ENCODE data around the gene CC2D1A. TPM values are rescaled to one million over a fixed set of nuclear protein-coding genes. Genes with fewer than 3 reads are reported as not detected.
"Not testable (repeated sequence)": the region's sequence is repeated elsewhere in the genome, so short reads cannot be mapped to it uniquely, and the experiment has no call there.

Gene CC2D1A
- total RNA-seq, 2 experiments from 2014 or later = 34.0 to 35.1 TPM

DNA sequence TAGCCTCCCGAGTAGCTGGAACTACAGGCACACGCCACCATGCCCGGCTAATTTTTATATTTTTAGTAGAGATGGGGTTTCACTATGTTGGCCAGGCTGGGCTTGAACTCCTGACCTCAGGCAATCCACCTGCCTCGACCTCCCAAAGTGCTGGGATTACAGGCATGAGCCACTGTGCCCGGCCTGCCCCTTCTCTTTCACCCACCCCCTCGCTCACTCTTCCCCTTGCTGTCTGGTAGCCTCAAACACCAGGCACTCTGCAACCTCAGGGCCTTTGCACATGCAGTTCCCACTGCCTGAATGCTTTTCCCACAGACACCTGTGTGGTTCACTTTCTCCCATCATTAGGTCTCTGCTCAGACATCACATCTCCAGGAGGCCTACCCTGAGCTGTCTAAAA lies 16.1 kb downstream of the CC2D1A start:
- H3K4me3 Mint-ChIP-seq; ATAC-seq; CTCF ChIA-PET; H3K4me1 Mint-ChIP-seq; H3K27me3 Mint-ChIP-seq; H3K9me3 Mint-ChIP-seq (ENCODE audit: low read depth); DNase-seq: not testable (repeated sequence)
- Mint-ChIP-seq H3K36me3 (peaks cover 28% of the 10 kb centered on the region), H3K27ac (peak overlapping the region; percentile 16)

DNA sequence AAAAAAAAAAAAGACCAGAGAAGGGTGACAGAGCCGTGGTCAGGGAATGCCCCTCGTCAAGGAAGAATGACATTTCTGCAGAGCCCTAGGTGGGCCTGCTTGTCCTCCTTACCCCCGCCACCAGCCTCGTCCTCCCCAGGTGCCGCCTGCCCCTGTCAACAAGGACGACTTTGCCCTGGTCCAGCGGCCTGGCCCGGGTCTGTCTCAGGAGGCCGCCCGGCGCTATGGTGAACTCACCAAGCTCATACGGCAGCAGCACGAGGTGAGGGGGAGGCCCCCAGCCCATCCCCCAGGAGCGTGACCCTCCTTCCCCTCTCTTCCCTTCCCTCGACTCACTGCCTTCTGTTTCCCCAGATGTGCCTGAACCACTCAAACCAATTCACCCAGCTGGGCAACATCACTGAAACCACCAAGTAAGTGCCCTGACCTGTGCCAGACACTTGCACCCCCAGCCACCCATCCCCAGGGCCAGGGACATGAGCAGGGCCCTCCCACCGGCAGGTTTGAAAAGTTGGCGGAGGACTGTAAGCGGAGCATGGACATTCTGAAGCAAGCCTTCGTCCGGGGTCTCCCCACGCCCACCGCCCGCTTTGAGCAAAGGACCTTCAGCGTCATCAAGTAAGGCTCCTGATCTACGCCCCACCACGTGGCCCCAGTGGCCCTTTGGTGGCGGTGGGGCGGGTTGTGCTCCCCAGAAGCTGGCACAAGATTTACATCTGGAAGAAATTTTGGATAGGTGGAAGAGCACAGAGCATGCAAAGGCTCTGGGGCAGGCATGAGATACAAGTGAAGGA lies 17.4 kb downstream of the CC2D1A start:
- Mint-ChIP-seq H3K27me3 (no peaks in the 10 kb centered on the region), H3K9me3 (ENCODE audit: low read depth) (no peaks in the 10 kb centered on the region), H3K27ac (no peak overlapping the region), H3K4me3 (no peak overlapping the region), H3K36me3 (peaks cover 31% of the 10 kb centered on the region), H3K4me1 (peaks cover 4% of the 10 kb centered on the region)
- no peak for ATAC-seq
- CTCF ChIA-PET = interaction anchor here (0.6 kb wide), 2 partner anchors 21 to 122 kb away, joined by 3 read pairs; no protein-coding TSS in a partner anchor
- DNase-seq = no peak

DNA sequence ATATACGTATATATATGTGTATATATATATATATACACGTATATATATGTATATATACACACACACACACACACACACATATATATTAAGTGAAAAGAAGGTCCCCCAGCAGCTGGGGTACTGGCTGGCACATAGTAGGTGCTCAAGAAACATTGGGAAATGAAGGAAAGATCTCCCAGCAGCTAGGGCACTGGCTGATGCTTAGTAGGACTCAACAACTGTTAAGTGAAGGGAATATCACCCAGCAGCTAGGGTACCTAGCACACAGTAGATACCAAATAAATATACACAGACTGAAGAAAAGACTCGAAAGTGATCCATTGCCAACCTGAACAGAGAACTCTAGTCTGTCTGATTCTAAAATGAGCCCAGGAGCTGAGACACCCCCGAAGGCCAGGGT lies 20.0 kb downstream of the CC2D1A start:
- Mint-ChIP-seq H3K36me3 (peaks cover 19% of the 10 kb centered on the region), H3K27me3 (no peaks in the 10 kb centered on the region), H3K4me3 (no peak overlapping the region), H3K4me1 (peaks cover 3% of the 10 kb centered on the region), H3K27ac (no peak overlapping the region), H3K9me3 (ENCODE audit: low read depth) (no peaks in the 10 kb centered on the region)
- DNase-seq = no peak
- no peak for ATAC-seq
- CTCF ChIA-PET = interaction anchor here (0.8 kb wide), 1 partner anchor 148 kb away, joined by 3 read pairs; no protein-coding TSS in a partner anchor

DNA sequence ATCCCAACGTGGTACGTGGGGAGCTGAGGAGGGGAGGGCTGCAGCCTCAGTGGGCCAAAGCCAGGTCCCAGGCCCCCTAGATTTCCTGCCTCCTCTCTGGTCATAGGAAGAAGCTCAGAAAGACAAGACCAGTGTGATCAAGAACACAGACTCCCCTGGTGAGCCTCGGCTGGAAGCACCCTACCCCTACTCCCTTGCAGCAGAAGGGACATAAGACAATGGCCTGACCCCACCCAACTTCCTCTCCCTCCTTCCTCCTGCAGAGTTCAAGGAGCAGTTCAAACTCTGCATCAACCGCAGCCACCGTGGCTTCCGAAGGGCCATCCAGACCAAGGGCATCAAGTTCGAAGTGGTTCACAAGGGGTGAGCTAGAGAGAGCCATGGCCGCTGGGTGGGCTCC lies 20.7 kb downstream of the CC2D1A start:
- H3K27ac Mint-ChIP-seq = no peak overlapping the region
- no peaks in the 10 kb centered on the region for H3K27me3 Mint-ChIP-seq
- no peaks in the 10 kb centered on the region for H3K4me1 Mint-ChIP-seq
- H3K9me3 Mint-ChIP-seq (ENCODE audit: low read depth) = no peaks in the 10 kb centered on the region
- H3K36me3 Mint-ChIP-seq = peaks cover 12% of the 10 kb centered on the region
- CTCF ChIA-PET = interaction anchor here (0.8 kb wide), 1 partner anchor 147 kb away, joined by 3 read pairs; no protein-coding TSS in a partner anchor
- no peak for ATAC-seq
- no peak for DNase-seq
- no peak overlapping the region for H3K4me3 Mint-ChIP-seq

DNA sequence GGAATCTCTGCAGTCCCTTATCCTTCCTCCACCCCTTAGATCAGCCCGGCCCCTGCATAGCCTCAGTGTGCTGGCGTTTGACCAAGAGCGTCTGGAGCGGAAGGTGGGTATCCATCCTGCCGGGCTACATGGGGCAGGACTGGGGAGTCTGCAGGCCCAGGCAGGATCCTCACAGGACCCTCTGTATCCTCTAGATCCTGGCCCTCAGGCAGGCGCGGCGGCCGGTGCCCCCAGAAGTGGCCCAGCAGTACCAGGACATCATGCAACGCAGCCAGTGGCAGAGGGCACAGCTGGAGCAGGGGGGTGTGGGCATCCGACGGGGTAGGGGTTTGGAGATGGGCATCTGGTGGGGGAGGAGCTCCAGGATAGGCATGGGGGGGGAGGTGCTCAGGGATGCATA lies 23.3 kb downstream of the CC2D1A start:
- Mint-ChIP-seq H3K27me3 (no peaks in the 10 kb centered on the region), H3K36me3 (peaks cover 4% of the 10 kb centered on the region), H3K27ac (no peak overlapping the region), H3K9me3 (ENCODE audit: low read depth) (no peaks in the 10 kb centered on the region), H3K4me1 (no peaks in the 10 kb centered on the region), H3K4me3 (no peak overlapping the region)
- DNase-seq (no peak), ATAC-seq (no peak)
- CTCF ChIA-PET = interaction anchor here (0.9 kb wide), 1 partner anchor 18 kb away, joined by 3 read pairs; no protein-coding TSS in a partner anchor

DNA sequence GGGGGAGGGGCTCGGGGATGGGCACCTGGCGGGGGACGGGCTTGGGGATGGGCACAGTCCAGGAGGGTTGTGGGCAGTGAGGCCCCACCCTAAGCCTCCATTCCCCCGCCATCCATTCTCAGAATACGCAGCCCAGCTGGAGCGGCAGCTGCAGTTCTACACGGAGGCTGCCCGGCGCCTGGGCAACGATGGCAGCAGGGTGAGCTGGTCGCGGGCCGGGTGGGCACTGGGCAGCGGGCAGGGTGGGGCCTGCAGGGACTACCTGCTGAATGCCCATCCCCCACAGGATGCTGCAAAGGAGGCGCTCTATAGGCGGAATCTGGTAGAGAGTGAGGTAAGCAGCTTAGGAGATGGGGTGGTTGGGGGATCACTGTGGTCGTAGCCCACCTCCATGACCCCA lies 24.0 kb downstream of the CC2D1A start:
- ATAC-seq (no peak), DNase-seq (no peak)
- Mint-ChIP-seq H3K27ac (no peak overlapping the region), H3K4me3 (no peak overlapping the region), H3K9me3 (ENCODE audit: low read depth) (no peaks in the 10 kb centered on the region), H3K4me1 (peaks cover 2% of the 10 kb centered on the region), H3K36me3 (peaks cover 4% of the 10 kb centered on the region), H3K27me3 (no peaks in the 10 kb centered on the region)
- CTCF ChIA-PET = interaction anchor here (0.9 kb wide), 1 partner anchor 19 kb away, joined by 3 read pairs; no protein-coding TSS in a partner anchor

DNA sequence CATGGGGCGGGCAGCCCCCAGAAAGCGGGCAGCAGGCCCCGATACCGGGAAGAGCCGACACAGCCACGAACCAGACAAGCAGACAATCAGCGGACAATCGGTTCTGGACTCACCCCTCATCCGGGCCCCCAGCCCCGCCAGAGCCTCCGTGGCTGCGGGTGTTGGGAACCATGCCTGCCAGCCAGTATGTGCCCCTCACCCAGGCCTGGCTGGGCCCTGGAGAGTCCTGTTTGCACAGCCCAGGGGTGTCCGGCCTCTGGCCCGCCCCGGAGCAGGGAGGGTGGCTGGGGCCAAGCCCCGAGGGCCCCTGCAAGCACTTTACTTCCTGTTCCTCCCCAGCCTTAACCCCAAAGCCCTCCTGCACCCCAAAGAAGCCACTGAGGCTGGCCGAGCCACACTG lies 24.4 kb downstream of the CC2D1A start:
- no peaks in the 10 kb centered on the region for H3K9me3 Mint-ChIP-seq (ENCODE audit: low read depth)
- H3K27me3 Mint-ChIP-seq = no peaks in the 10 kb centered on the region
- ATAC-seq (no peak), DNase-seq (no peak)
- CTCF ChIA-PET = interaction anchor here (0.9 kb wide), 1 partner anchor 112 kb away, joined by 3 read pairs; no protein-coding TSS in a partner anchor
- no peak overlapping the region for H3K27ac Mint-ChIP-seq
- no peak overlapping the region for H3K4me3 Mint-ChIP-seq
- H3K4me1 Mint-ChIP-seq = peaks cover 2% of the 10 kb centered on the region
- H3K36me3 Mint-ChIP-seq = peaks cover 4% of the 10 kb centered on the region

DNA sequence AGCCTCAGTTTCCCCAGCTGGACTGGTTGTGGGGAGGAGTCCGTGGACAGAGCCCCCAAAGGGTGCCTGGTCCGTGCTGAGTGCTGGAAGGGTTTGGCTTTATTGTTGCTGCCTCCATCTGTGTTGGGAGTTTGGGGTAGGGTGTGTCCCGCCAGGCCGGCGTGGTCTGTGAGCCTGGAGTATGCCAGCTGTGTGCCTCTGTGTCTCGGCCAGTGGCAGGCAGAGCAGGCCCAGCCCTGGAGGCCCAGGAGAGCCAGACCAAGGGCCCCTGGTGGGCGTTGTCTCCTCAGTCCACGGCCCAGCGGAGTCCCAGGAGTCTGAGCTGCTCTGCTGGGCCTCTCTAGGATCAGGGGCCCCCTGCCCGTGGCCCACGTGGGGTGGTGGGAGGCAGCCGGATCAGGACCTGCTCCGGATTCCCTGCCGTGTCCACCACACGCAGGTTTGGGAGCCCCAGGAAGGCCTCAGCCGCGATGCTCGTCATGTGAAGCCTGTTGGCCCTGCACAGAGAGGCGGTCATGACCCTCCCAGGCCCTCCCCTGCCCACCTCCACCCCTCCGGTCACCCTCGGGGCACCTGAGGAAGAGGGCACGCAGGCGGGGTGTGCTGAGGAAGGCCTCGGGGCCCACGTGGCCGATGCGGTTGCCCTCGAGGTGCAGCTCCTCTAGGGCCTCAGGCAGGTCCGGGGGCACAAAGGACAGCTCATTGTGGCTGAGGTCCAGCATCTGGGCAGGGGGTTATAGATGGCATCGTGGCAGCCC lies 25.6 kb downstream of the CC2D1A start:
- CTCF ChIA-PET = interaction anchor here (0.9 kb wide), 1 partner anchor 111 kb away, joined by 3 read pairs; no protein-coding TSS in a partner anchor
- peaks cover 4% of the 10 kb centered on the region for H3K36me3 Mint-ChIP-seq

DNA sequence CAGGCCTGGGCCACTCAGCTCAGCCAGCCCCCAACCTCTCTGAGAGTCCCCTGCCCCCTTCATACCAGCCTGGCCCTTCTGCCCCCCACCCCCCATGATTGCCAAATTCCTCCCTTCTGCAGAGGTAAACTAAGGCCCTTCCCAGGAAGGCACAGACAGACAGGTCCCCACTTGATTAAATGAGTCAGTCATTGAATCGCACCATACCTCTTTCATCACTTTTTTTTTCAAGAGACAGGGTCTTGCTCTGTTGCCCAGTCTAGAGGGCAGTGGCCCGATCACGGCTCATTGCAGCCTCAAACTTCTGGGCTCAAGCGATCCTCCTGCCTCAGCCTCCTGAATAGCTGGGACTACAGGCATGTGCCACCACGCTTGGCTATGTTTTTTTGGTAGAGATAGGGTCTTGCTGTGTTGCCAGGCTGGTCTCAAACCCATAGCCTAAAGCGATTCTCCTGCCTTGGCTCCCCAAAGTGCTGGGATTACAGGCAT lies 26.2 kb downstream of the CC2D1A start:
- H3K9me3 Mint-ChIP-seq (ENCODE audit: low read depth) = no peaks in the 10 kb centered on the region
- no peak overlapping the region for H3K27ac Mint-ChIP-seq
- H3K36me3 Mint-ChIP-seq = peaks cover 4% of the 10 kb centered on the region
- no peaks in the 10 kb centered on the region for H3K27me3 Mint-ChIP-seq
- H3K4me3 Mint-ChIP-seq = no peak overlapping the region
- H3K4me1 Mint-ChIP-seq = peaks cover 6% of the 10 kb centered on the region
- DNase-seq (no peak), ATAC-seq (no peak)
- CTCF ChIA-PET = interaction anchor here (1.0 kb wide), 1 partner anchor 12 kb away, joined by 3 read pairs; no protein-coding TSS in a partner anchor

More for the DNA sequence above, 25.6 kb downstream of the CC2D1A start:
- Mint-ChIP-seq H3K27me3 (no peaks in the 10 kb centered on the region), H3K4me3 (no peak overlapping the region), H3K4me1 (peaks cover 6% of the 10 kb centered on the region), H3K27ac (no peak overlapping the region), H3K9me3 (ENCODE audit: low read depth) (no peaks in the 10 kb centered on the region)
- ATAC-seq = no peak
- no peak for DNase-seq

DNA sequence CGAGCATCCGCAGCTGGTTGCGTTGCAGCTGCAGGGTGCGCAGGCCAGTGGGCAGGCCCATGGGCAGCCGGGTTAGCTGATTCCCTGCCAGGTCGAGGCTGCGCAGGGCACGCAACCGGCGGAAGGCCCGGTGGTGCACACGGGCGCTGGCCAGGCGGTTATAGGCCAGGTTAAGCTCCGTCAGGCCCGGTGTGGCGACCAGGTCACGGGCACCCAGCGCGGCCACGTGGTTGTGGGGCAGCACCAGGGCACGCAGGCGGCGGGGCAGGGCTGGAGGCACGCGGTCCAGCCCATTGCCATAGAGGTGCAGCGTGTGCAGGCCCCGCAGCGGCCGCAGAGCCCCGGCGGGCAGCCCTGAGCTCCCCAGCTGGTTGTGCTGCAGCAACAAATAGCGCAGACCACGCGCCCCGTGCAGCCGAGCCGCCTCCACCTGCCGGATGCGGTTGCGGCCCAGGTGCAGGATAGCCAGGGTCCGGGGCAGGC lies 27.0 kb downstream of the CC2D1A start:
- Mint-ChIP-seq H3K27ac (no peak overlapping the region), H3K27me3 (no peaks in the 10 kb centered on the region), H3K36me3 (peaks cover 4% of the 10 kb centered on the region), H3K4me1 (peaks cover 6% of the 10 kb centered on the region), H3K9me3 (ENCODE audit: low read depth) (no peaks in the 10 kb centered on the region), H3K4me3 (no peak overlapping the region)
- no peak for DNase-seq
- CTCF ChIA-PET = interaction anchor here (1.0 to 1.8 kb wide), 3 partner anchors 11 to 115 kb away, joined by 3 to 4 read pairs (median 3); no protein-coding TSS in a partner anchor
- no peak for ATAC-seq

DNA sequence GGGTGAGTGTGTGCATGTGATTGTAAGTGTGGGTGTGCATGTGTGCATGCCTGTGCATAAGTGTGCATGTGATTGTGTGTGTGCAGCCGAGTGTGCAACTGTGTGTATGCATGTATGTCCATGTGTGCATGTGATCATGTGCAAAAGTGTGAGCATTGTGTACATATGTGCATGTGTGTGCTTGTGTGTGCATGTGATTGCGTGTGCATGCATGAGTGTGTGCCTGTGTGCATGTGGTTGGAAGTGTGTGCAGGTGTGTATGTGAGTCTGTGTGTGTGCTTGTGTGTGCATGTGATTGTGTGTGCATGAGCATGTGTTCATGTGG lies 28.7 kb downstream of the CC2D1A start:
- DNase-seq (no peak), ATAC-seq (no peak)
- H3K9me3 Mint-ChIP-seq (ENCODE audit: low read depth) = no peaks in the 10 kb centered on the region
- CTCF ChIA-PET = interaction anchor here (1.3 kb wide), 1 partner anchor 97 kb away, joined by 4 read pairs; the partner anchor contains the start of gene IL27RA
- no peak overlapping the region for H3K4me3 Mint-ChIP-seq
- H3K36me3 Mint-ChIP-seq = no peaks in the 10 kb centered on the region
- H3K27ac Mint-ChIP-seq = no peak overlapping the region
- H3K4me1 Mint-ChIP-seq = peaks cover 6% of the 10 kb centered on the region
- peaks cover 4% of the 10 kb centered on the region for H3K27me3 Mint-ChIP-seq

DNA sequence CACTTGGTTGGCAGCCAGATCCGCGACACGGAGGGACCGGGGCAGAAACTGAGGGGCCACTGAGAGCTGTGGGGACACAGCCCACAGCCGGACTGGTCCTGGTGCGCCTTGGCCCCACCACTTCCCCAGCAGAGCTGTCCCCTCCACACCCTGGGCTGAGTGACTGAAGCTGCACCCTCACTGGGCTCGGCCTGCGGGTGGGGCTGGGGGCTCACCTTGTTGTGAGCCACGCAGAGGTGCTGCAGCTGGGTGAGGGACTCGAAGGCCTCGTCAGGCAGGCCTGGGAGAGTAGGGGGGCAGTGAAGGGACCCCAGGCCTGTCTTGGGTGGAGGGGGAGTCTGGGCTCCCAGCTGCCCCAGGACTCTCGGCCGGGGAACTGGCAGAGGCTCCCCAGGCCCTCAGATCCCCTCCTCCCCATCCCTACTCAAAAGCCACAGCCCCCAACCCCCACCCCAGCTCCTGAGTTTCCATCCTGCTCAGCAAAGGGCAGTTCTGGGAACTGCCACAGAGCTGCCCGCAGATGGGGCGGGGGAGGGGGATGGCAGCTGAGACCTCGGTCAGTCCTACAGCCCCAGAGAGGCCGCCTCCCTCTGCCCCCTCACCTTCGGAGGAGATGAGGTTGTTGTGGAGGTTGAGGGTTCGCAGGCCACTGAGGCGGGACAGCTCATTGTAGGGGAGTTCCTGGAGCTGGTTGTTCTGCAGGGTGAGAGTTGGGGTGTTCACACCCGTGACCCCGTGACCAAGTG lies 29.9 kb downstream of the CC2D1A start:
- H3K27ac Mint-ChIP-seq = no peak overlapping the region
- H3K4me1 Mint-ChIP-seq = peaks cover 6% of the 10 kb centered on the region
- no peak for ATAC-seq
- H3K27me3 Mint-ChIP-seq = peaks cover 4% of the 10 kb centered on the region
- H3K4me3 Mint-ChIP-seq = no peak overlapping the region
- no peaks in the 10 kb centered on the region for H3K9me3 Mint-ChIP-seq (ENCODE audit: low read depth)
- CTCF ChIA-PET = no interaction called here
- no peak for DNase-seq
- H3K36me3 Mint-ChIP-seq = no peaks in the 10 kb centered on the region

Measured in activated CD8-positive, alpha-beta memory T cell treated with anti-CD3 and anti-CD28 coated beads, Interleukin-2, amount 10 ng/mL, durations not matched to agents 7 days and 5 days (primary cell).